Occipital lobe (tissue), 2 donors: ENCODE results near the gene RBP3. TPM values are rescaled to one million over a fixed set of nuclear protein-coding genes. Genes with fewer than 3 reads are reported as not detected.

Experiments used
- DNase-seq: peaks from one replicate; lab custom pipeline; 2025; lab: John Stamatoyannopoulos, UW
- total RNA-seq: library from RNA; depleted of rRNA; stranded (reverse); fragments of >200 nt; gene quantifications from one replicate; pipeline ENCODE4 v1.2.3, GENCODE V29; 2014

The RBP3 gene
- total RNA-seq, 1 donor from 2014 or later: not detected

DNA sequence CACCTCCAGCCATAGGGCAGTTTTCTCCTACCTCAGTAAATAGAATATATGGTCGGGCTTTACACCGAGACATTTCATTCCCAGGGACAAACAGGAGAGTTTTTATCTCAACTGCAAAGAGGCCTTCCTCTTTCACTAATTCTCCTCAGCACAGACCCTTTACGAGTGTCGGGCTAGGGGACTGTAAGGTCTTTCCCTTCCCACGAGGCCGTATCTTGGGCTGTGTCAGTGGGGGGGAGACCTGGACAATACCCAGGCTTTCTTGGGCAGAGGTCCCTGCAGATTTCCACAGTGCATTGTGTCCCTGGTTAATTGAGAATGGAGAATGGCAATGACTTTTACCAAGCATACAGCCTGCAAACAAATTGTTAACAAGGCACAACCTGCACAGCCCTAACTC is 49.1 kb downstream of the RBP3 start:
- DNase-seq: no peak

DNA sequence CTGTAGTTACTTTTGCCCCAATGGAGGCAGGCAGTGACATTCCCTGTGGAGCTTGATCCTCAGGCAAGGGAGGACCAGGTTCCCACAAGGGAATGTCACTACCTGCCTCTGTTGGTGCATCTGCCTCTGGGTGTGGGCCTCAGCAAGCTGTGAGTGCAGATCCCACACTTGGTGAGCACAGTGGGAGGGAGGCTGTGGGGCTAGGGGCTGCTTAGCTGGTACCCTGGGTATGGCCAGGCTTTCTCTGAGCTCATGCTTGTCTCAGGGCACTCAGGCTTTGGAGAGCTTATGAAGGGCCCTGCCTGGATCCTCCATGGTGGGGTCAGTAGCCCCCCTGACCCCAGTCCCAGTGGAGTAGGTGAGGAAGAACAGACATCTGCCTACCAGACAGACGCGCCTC is 52.1 kb downstream of the RBP3 start:
- DNase-seq: no peak

DNA sequence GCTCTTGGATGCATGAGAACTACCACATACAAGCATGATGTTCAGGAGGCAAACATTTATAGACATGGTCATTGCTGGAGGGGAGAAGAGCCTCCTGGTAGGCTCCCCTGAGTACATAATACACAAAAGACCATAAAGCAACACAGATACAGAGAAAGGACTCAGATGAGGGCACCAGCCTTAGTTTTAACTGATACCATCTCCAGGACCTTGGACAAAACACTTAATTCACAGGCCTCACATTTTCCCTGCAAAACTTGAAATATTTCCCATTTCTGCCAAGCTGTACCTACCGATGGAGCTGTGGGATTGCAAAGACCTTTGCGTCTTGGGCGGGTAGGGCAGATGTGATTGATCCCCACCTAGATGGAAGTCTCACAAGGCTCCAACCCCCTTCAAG is 52.6 kb downstream of the RBP3 start:
- no peak for DNase-seq

DNA sequence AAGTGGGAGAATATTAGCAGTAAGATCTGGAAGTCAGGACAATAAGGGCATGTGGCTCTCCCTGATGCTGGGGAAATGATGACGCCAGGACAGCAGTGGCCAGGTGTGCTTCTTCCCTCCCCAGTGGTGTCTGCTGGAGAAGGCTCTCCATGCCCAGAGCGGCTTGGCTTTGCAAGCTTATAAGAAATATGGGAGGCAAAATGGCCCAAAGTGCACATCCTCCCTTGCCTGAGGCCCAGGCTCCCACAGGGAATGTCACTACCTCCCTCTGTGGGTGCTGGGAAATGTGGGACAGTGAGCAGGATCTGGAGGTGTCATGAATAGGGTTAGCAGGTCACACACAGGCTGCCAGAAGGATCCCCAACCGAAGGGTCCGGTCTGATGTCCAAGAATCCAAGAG is 53.0 kb downstream of the RBP3 start:
- DNase-seq: no peak

DNA sequence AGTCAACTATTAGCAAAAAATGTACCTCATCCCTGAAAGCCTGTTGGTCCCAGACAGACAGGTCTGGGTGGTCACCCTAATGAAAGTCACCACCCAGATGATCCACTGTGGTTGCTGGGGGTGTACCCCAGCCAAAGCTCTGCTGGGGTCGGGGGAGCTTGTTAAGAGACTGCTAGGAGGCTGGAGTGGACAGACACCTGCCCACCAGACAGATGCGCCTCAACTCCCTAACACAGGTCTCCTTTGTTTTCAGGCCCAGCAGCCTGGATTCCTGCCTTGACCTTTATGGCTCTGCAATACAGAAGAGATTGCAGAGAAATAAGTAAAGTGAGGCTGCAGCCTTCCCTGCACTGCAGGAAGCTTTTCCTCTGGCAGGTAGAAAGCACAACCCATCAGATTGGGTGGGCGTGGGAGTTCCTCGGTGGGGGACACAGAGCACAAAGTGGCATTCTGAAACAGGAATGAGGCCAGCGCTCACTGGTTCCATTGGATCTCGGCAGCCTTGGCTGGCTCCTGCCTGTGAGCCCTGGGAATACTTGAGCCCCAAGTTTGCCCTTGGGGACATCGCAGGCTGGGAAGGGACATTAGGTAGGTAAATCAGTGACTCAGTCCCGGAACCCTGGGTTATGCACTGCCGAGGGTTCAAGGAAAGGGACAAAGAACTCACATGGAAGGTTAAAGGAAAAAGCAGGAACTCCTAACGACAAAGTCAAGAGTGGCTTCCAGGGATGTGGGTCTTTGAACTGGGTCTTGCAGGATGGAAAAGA is 53.9 kb downstream of the RBP3 start:
- DNase-seq: no peak

DNA sequence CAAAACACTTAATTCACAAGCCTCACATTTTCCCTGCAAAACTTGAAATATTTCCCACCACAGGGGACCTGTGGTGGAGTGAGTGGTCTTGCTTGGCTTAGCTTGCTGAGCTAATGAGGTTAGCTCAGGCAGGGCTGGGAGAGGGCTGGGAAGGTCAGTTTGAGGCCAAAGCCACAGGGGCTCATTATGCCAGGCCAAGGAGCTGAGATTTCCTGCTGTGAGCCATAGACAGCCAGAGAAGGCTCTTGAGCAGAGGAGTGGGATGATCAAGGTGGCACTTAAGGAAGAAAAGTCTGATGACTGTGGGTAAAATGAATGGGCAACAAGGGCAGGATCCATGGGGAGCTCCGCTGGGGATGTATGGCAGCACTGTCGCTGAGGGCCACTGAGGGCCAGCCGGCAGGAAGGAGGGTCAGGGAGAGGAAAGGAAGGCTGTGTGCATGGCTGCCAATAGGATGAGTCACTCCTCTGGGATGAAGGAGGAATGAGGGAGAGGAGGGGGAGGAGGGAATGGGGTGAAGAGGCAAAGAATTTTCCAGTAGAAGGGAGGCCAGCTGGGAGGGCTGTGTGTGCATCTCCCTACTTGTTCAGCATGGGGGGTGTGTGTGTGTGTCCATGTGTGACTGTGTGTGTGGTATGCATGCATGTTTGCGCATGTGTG is 54.6 kb downstream of the RBP3 start:
- DNase-seq: no peak

DNA sequence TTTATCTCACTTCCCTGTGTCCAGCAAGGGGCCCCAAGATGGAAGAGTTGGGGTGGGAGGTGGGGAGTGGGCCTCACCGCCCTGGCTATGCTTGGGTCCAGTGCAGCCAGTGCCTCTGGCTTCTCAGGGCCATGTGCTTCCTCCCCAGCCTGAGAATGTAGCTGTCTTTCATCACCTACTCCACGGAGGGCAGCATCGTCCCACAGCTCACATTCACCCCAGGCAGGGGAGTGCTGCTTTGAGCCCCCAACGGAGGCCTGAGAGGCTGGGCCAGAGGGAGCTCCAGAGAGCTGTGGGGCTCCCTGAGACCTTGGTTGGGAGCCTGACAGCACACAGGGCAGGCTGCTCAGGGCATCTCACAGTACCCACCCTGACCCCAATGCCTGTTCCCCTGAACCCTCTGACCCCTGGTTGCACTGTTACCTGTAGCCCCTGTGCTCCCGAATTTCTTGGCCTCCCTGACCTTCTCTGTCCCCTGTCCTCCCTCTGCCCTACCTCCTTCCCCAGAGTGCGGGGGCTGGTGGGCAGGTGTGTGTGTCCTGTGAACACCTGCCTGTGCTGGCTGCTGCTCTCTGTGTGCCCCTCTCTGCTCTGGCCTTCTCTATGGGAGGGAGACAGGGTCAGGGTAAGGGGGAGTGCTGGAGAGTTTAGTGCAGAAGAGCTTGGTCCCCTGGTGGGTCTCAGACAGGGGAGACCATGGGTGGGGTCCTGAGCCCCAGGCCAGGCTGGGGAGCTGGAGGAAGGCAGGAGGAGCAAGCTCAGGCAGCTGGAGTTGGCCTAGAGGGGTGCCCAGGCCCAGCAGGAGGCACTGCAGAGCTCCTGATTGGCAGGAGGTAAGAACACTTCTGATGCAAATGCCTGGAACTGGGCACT is 55.5 kb downstream of the RBP3 start:
- no peak for DNase-seq

DNA sequence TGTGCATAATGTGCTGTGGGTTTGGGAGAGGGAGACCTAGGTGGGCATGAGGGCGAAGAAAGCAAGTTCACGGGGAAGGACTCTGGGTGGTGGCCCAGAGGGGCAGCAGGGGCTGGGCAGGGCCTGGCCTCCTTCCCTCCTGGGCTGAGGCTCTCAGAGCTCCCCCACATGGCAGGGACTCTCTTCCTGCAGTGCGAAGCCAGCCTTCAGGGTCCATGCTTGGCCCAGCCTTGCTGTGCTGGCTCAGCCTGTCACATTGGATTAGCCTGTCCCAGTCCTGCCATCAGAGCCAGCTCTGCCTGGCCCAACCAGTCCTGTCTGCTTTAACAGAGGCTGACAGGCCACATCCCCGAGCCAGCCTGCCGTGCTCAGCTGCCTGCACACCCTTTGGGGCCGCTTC is 56.3 kb downstream of the RBP3 start:
- no peak for DNase-seq

DNA sequence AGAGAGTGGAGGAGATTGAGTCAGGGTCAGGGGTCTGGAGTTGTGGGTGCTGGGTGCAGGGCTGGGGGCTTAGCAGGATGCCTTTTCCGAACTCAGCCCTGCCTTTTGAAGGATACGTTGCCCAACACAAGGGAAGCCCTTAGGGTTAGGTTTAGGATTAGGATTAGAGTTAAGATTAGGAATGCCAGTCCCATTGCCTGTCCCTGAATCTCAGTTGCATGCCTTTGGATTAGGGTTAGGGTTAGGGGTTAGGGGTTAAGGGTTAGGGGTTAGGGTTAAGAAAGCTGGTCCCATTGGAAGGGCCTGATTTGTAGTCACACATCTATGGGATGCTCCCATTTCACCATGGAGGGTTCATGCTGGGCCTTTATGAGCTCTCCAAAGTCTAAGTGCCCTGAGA is 56.8 kb downstream of the RBP3 start:
- no peak for DNase-seq

DNA sequence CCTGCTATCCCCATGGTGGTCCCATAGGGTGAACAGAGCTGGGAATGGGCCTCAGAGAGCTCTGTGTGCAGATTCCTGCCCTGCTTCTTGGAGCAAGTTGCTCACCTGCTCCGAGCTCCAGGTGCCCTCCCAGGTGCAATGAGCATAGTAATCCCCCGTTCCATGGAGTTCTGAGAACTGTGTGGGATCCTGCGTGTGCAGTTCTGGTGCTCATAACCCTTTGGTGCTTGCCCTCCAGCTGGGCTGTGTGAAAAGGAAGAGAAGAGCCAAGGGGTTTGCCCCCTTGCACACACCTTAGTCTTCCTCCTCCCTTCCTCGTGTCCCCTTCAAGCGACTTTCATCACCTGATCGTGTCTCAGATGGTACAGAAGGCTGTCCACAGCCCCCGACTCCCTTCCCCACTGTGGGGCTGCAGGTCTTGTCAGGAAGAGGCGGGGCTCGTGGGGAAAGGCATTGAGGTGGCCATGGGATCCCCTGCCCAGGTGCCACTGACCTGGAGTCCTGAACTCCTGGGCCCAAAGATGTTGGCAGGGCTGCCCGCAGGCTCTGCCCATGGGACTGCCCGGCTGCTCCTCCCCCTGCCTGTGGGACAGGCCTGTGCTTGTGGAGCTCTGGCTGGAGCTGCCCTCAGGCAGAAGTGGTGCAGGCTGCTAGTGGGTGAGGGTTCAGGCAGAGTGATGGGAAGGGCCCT is 57.8 kb downstream of the RBP3 start:
- DNase-seq: no peak

DNA sequence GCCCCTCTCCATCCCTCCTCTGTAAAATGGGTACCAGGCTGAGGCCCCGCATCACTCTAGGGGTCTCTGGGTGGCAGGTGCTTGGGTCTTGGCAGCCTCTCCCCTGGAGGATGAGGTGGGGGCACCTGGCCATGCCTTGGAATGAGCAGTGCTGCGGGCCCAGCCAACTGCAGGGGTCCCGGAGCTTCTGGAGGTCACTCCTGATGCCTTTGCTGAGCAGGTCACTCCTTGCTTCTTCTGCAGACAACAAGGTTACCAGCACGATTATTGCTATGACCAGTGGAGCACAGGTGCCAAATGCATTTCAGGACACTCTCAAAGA is 58.3 kb downstream of the RBP3 start:
- DNase-seq: no peak

DNA sequence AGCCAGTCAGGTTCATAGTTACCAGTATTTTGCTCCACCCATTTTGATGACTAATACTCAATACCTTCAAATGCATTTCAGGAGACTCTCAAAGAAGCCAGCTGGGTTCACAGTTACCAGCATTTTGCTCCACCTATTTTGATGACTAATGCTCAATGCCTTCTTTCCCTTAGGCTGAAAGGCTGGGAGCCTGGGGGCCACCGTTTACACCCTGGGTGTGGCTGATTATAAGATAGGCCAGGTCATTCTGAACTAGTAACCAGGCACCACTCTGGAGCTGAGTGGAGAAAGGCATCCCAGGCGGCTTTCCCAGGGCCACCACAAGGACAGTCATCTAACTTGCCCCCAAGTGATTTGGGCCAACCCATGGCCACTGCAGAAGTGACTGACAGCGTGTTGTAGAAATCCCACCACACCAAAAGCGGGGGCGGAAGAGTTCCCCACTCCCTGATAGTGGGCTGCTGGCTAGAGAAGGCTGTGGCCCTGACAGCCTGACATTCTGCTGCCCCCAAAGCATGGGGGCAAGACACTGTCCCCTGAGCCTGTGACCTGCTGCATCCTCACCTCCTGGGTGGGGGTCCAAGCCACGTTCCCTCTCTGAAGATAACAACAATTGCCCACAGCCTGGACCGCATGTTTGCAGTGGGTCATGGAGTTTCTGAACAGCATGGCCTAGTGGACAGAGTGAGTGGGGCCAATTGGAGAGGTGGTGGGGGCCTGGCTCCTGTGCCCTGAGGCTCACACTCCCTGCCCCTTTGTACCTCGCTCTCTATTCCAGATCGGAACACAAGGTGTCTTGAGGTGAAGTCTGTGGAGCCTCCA is 58.9 kb downstream of the RBP3 start:
- no peak for DNase-seq

Other genes with a start within 250 kb of the RBP3 start
- 3.1 TPM for gene GDF10, start 48.2 kb upstream of the RBP3 start, total RNA-seq
- gene GDF2, start 25.9 kb upstream of the RBP3 start, total RNA-seq: not detected
- gene ZNF488, start 35.9 kb downstream of the RBP3 start, total RNA-seq: 1.9 TPM
- not detected for gene ANXA8, start 135.8 kb downstream of the RBP3 start, total RNA-seq
- gene FAM25G, start 143.3 kb downstream of the RBP3 start, total RNA-seq: not detected
- 2.2 TPM for gene AGAP9, start 175.3 kb downstream of the RBP3 start, total RNA-seq